NT2/D1 (cell line): ENCODE data around the gene OSM.

Experiments
- DNase-seq: peaks from one replicate; pipeline ENCODE4 v3.0.0-alpha.2; 2011; ENCODE audit warnings: low read depth, low spot score
- H3K27me3 ChIP-seq: 2 replicates; pipeline ENCODE4 v1.6.0; 2011; ENCODE audit warnings: mild to moderate bottlenecking; ENCODE audit not compliant: insufficient read length, insufficient read depth
- H3K36me3 ChIP-seq: 2 replicates; pipeline ENCODE4 v1.6.1; 2011; ENCODE audit warnings: mild to moderate bottlenecking, low read length, mixed read lengths; ENCODE audit not compliant: insufficient read depth, insufficient read length
- H3K4me1 ChIP-seq: 2 replicates; pipeline ENCODE4 v1.5.1; 2011; ENCODE audit not compliant: insufficient read depth, insufficient read length
- H3K4me3 ChIP-seq: 2 replicates; pipeline ENCODE4 v1.5.1; 2011; ENCODE audit warnings: low read depth; ENCODE audit not compliant: insufficient read length
- H3K9ac ChIP-seq: 2 replicates; pipeline ENCODE4 v1.6.0; 2011; ENCODE audit warnings: low read depth; ENCODE audit not compliant: insufficient read length
- H3K9me3 ChIP-seq: 2 replicates; pipeline ENCODE4 v1.5.1; 2011; ENCODE audit warnings: mild to moderate bottlenecking, low read length; ENCODE audit not compliant: insufficient read depth
- SUZ12 ChIP-seq: IDR thresholded peaks from 2 replicates; pipeline ENCODE4 v1.6.1; 2011; ENCODE audit not compliant: insufficient read length, insufficient read depth; ENCODE audit errors: extremely low read depth
- YY1 ChIP-seq: IDR thresholded peaks from 2 replicates; pipeline ENCODE4 v1.6.1; 2011; ENCODE audit not compliant: insufficient read length, insufficient read depth
- ZNF274 ChIP-seq: IDR thresholded peaks from 2 replicates; pipeline ENCODE4 v1.6.1; 2011; ENCODE audit warnings: mild to moderate bottlenecking, low read depth, low read length

Gene OSM

GRCh38 chr22:30249049-30250038 lies 17.3 kb downstream of the OSM start:
- H3K36me3 ChIP-seq, result peaks cover 7% of the 10 kb centered on the region
- TF ChIP-seq YY1 (no peak), ZNF274 (no peak), SUZ12 (no peak)
- no peak for DNase-seq
- H3K4me3 ChIP-seq, result no peak overlapping the region
- H3K27me3 ChIP-seq, result peaks cover 14% of the 10 kb centered on the region
- no peaks in the 10 kb centered on the region for H3K9me3 ChIP-seq
- H3K4me1 ChIP-seq, result peaks cover 27% of the 10 kb centered on the region
- peak overlapping the region; percentile 8 for H3K9ac ChIP-seq

GRCh38 chr22:30248484-30248883 lies 18.2 kb downstream of the OSM start:
- Histone ChIP-seq H3K9me3 (no peaks in the 10 kb centered on the region), H3K36me3 (peaks cover 16% of the 10 kb centered on the region), H3K27me3 (peaks cover 14% of the 10 kb centered on the region), H3K4me1 (peaks cover 24% of the 10 kb centered on the region), H3K9ac (no peak overlapping the region), H3K4me3 (no peak overlapping the region)
- no peak for DNase-seq
- TF ChIP-seq SUZ12, result no peak
- TF ChIP-seq ZNF274, result no peak
- no peak for TF ChIP-seq YY1

GRCh38 chr22:30247974-30248373 lies 18.7 kb downstream of the OSM start:
- peaks cover 14% of the 10 kb centered on the region for H3K27me3 ChIP-seq
- H3K36me3 ChIP-seq, result peaks cover 21% of the 10 kb centered on the region
- no peak overlapping the region for H3K9ac ChIP-seq
- peaks cover 21% of the 10 kb centered on the region for H3K4me1 ChIP-seq
- no peak for DNase-seq
- no peak overlapping the region for H3K4me3 ChIP-seq
- no peak for TF ChIP-seq ZNF274
- no peak for TF ChIP-seq YY1
- no peak for TF ChIP-seq SUZ12
- H3K9me3 ChIP-seq, result no peaks in the 10 kb centered on the region

GRCh38 chr22:30247561-30247960 lies 19.1 kb downstream of the OSM start:
- Histone ChIP-seq H3K4me3 (no peak overlapping the region), H3K27me3 (peaks cover 14% of the 10 kb centered on the region), H3K4me1 (peaks cover 18% of the 10 kb centered on the region), H3K9me3 (no peaks in the 10 kb centered on the region), H3K36me3 (peaks cover 25% of the 10 kb centered on the region), H3K9ac (no peak overlapping the region)
- TF ChIP-seq SUZ12 (no peak), YY1 (no peak), ZNF274 (no peak)
- DNase-seq, result no peak

GRCh38 chr22:30246814-30247376 lies 19.8 kb downstream of the OSM start:
- H3K9me3 ChIP-seq, result no peaks in the 10 kb centered on the region
- peak overlapping the region; percentile 77 for H3K9ac ChIP-seq
- peak overlapping the region; percentile 46 for H3K4me3 ChIP-seq
- peaks cover 14% of the 10 kb centered on the region for H3K27me3 ChIP-seq
- DNase-seq, result no peak
- peaks cover 31% of the 10 kb centered on the region for H3K36me3 ChIP-seq
- peaks cover 19% of the 10 kb centered on the region for H3K4me1 ChIP-seq
- no peak for TF ChIP-seq ZNF274
- TF ChIP-seq YY1, result no peak
- TF ChIP-seq SUZ12, result no peak

- H3K4me3 ChIP-seq, result peak within 1 kb of the TSS; percentile 46
- H3K36me3 ChIP-seq, result peaks cover 33% of the 10 kb centered on the region
- H3K9ac ChIP-seq, result peak within 1 kb of the TSS; percentile 77
- peaks cover 14% of the 10 kb centered on the region for H3K27me3 ChIP-seq
- peaks cover 24% of the 10 kb centered on the region for H3K4me1 ChIP-seq
- TF ChIP-seq SUZ12, result no peak
- no peak for TF ChIP-seq YY1
- no peak for TF ChIP-seq ZNF274
- DNase-seq, result no peak
- H3K9me3 ChIP-seq, result no peaks in the 10 kb centered on the region
These were observed 20.5 kb downstream of the OSM start, which contains the start of gene LIF for GRCh38 chr22:30245985-30246813. Gene LIF (minus strand): TSS chr22:30246759. CDS start chr22:30246695, 64 bp downstream.
